Central memory CD4-positive, alpha-beta T cell (primary cell): ENCODE data around the gene TMEM52.
A peak's percentile ranks its signal among the peaks of the same experiment; 100 is the strongest.
"Not testable (repeated sequence)": the region's sequence is repeated elsewhere in the genome, so short reads cannot be mapped to it uniquely, and the experiment has no call there.

Experiments used
- DNase-seq: peaks from one replicate; pipeline ENCODE4 v3.0.0; 2022

TMEM52 gene

DNA sequence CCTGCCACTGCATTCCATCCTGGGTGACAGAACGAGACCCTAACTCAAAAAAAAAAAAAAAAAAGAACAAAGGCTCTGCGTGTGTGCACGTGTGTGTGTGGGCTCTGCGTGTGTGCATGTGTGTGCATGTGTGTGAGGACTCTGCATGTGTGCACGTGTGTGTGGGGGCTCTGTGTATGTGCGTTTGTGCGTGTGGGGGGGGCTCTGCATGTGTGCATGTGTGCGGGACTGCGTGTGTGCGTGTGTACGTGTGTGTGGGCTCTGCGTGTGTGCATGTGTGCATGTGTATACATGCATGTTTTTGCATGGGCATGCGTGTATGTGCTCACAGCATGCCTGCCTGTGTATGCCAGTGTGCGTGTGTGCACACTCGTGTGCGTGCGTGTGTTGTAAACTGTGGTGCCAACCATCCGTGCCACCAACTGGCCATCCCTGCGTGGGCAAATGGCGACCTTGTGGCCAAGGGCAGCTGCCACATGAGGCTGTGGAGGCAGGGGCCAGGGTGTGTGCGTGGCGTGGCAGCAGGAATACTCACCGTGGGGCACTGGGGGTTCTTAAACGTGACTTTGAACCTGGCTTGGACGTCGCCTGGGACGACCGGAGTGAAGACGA is 26.8 kb upstream of the TMEM52 start:
- DNase-seq, result no peak

DNA sequence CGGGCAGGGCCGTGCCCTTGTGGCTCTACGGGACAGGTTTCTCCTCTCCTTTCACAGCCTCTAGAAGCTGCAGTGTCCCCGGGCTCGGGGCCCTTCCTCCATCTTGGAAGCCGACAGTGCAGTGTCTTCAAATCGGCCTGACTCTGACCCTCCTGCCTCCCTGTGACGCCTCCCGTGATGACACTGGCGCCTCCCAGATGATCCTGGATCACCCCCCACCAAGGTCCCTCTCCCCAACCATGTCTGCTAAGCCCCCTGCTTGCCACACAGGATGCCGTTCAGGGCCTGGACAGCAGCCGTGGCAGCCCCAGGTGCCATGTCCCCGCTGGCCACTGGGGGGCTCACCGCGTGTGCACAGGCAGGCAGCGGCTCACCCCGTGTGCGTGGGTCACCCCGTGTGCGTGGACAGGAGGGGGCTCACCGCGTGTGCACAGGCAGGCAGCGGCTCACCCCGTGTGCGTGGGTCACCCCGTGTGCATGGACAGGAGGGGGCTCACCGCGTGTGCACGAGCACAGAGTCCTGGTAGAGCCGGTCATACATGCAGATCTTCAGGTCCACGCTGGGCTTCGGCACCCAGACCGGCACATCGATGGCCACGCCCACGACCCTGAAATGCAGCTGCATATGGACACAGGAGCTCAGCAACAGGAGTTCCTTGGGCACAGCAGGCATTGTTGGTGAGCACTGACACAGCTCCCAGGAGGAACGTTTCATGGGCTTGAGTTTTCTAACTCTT is 24.9 kb upstream of the TMEM52 start:
- peak; percentile 32 for DNase-seq

DNA sequence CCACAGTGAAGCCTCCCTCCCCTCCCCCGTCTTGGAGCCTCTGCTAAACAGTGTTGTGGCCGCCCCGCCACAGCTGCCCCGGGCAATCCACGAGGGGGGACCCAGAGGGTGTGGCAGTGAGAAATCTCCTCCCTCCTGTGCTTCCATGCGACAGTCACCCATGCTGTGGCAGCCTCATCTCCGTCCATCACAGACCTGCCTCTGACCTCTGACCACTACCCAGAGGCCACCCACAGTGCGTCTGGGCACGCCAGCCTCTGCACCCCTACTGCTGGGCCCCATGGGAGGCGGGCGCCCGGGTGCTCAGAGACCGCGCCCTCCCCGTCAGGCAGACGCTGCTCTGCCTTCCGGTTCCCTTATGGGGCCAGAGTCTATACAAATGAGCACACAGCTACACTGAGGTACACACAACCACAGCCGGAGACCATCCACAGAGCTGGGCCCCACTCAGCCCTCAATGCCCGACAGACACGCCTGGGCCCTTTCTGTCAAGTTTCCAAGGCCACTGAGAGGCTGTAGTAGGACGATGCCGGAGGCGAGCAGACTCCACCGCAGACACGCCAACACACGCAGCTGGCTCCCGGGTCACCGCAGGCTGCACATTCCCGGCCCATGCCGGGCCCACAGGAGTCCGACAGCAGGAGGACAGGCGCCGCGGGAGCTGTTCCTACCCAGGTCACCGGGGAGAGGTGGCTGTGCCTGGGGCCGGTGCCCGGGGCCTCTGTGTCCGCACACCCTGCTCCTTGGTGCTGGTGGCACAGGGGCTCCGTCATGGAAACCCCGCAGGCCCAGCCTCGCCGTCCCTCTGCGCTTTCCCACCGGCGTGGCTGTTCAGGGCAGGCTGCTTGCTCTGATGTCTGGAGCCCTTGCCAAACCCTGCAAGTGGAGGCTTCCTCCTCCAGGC is 23.9 kb upstream of the TMEM52 start:
- no peak for DNase-seq

DNA sequence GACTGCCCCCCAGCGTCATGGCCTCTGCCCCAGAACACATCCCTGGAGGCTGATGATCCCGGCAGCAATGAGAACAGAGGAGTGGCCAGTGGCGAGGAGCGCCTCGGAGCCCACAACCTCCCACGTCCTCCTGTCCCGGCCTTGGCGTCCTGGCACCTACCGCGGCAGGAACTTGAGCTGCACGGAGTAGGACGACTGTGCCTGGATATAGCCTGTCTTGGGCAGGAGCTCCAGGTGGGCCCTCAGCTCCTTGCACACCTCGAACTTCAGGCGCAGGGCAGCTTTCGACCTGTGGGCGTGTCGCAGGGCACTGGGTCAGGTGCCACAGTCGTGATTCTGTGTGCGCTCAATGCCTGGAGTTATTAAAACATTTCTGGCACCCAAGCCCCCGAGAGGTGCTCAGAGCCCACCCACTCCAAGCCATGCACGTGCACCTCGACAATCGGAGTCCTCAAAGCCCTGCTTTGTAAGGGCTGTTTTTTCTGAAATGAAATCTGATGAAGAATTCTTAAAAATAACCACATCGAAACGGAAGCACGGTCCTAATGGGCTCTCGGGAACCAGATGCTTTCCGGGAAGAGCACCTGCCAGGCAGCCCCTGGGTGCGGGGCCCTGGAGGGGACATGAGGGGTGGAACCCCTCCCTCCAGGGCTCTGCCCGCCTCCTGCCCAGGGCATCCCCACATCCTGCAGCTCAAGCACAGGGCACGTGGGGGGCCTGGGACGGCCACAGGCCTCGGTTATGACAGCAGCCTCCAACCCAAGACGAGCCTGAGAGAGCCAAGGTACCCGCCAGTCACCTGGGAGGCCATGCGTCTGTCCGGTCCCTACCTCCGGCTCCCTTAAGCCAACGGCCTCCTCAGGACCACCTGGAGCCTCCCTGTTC is 23.0 kb upstream of the TMEM52 start:
- DNase-seq, result no peak

DNA sequence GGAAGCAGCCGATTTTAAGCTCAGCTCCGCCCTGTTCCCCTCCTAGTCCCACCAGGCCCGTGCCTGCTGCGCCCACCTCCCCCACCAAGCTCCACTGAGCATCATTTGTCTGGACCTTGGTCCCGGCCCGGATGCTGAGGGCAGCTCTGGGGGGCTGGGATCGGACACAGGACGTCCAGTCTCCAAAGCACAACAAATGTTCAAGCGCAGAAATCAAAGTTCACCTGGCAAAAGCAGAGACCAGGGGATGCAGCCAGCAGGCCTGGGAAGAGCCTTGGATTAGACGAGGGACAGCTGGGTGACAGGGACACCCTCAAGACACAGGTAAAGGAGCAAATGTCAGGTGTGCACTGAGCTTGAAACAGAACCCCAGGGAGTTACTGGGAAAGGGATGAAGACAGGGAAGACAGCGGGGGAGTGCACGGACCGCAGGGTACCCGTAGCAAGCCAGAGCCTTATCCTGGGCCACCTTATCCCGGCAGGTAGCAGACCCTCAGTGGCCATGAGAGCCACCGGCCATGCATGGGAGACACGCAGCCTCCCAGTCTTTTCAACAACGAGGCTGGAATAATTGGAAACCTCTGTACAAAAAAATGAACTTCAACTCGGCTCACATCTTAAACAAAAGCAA is 22.2 kb upstream of the TMEM52 start:
- DNase-seq, result no peak

DNA sequence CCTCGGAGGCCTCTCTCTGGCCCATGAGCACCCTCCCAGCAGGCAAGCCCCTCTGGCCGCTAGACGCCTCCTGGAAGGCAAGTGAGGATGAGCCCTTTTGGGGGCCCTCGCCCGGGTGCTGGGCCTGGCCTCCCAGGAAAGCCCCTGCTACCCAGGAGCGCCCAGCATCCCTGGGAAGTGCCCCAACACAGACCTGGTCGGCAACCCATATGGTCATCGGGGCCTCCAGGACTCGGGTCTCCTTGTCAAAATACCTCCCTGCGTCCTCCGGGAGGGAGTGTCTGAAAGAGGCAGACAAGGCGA is 21.0 kb upstream of the TMEM52 start:
- no peak for DNase-seq

DNA sequence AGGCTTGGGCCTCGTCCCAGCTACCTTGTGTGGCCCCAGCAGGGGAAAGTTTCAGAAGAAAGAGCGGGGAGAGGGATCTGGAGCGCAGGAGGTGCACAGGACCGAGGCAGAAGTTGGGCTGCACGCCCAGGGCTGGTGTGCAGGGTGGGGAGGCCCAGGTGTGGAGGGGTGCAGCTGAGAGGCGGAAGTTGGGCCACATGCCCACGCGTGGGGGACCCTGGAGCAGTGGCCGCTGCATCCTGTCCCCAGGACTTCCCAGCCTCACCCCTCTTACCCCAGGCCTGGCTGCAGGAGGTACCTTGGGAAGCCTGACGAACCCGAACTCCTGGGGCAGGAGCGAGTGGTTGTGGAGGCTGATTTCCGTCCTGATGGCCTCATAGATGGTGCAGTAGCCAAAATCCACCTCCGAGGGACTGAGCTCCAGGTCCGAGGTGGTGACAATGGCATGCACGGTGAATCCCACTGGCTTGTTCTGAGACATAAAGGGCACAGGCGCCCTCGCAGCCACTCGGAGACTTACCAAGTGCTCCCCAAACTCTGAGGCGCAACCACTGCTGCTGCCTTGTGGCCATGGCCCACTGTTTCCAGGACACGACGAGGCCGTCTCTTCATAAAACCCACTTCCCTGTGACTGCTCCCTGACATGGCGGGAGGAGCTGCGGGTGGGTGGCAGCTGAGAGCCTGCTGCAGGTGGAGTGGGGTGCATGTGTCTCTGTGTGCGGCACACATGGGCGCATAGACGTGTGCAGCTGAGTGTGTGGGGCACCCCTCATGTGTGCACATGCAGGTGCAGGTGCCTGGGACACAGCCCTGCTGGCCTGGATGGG is 20.4 kb upstream of the TMEM52 start:
- no peak for DNase-seq

DNA sequence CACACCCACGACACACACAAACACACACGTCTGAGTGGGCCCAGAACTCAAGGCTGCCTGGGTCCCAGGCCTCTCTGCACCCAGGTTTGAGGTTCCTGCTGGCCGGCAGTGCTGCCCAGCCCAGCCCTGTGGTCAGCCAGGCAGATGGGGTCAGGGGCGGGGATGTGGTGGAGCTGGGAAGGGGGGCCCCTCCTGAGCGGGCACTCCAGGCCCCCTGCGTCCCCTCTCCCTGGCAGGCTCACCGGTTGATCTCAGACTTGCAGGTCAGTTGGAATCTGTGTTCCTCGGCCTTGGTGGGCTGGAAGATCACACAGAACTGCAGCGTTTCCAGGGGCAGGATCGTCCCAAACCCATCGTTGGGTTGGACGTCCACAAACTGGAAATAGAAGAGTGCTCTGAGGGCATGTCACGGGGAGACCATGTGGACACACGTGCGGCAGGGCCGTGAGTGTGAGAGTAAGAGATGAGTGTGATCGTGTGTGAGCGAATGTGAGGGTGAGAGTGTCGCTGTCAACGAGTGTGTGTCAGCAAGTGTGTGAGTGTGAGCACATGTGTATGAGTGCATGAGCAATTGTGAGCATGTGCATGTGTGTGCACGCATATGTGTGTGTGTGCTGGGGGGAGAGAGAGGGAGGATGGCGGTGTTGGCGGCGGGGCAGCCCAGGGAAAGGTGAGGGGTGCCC is 19.7 kb upstream of the TMEM52 start:
- DNase-seq, result no peak

DNA sequence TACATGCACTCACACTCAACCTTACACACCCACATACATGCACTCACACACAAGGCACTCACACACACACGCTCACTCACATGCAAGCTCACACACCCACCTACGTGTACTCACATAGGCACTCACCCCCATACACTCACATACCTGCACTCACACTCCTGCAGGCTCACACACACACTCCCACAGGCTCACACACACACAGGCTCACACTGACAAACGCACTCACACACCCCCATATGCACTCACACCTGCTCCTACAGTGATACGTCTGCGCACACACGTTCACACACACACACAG is 19.1 kb upstream of the TMEM52 start:
- no peak for DNase-seq

DNA sequence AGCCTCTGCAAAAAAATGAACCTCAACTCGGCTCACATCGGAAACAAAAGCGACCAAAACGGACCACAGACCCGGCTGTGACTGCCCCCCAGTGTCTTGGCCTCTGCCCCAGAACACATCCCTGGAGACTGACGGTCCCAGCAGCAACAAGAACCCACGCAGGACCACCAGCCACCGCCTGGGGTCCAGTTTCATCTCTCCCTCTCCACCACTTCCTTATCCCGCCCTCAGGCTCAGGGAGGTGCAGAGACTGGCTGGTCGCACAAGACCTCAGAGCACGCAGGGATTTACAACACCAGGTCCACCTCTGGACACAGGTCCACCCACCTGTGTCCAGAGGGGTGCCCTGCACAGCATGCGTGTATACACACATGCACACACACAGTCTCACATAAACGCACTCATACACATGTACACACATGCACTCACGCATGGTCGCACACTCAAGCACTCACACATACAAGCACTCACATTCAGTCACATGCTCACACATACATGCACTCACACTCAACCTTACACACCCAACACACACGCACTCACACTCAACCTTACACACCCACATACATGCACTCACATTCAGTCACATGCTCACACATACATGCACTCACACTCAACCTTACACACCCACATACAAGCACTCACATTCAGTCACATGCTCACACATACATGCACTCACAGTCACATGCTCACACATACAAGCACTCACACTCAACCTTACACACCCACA is 18.6 kb upstream of the TMEM52 start:
- DNase-seq, result no peak

DNA sequence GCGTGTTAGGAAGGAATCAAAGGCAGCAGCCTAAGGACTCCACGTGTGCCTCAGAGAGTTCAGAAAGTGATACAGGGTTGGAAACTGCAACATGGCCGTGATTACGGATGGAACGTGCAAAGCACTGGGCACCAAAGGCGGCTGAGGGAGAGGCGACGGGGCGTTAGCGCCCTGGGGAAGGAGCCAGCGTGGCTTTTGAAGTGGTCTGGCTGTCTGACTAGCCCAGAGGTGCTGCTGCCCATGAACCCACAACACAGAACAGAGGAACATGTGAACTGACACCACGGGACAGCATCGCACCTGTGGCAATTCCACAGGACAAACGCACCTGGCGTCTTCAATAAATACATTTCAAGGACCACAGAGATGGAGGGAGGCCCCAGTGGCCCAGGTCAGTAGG is 18.0 kb upstream of the TMEM52 start:
- DNase-seq, result no peak

DNA sequence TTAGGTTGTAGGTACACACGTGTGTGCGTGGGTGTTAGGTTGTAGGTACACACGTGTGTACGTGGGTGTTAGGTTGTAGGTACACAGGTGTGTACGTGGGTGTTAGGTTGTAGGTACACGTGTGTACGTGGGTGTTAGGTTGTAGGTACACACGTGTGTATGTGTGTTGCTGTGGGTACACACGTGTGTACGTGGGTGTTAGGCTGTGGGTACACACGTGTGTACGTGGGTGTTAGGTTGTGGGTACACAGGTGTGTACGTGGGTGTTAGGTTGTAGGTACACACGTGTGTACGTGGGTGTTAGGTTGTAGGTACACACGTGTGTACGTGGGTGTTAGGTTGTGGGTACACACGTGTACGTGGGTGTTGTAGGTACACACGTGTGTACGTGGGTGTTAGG is 15.8 kb upstream of the TMEM52 start:
- not testable (repeated sequence) for DNase-seq

DNA sequence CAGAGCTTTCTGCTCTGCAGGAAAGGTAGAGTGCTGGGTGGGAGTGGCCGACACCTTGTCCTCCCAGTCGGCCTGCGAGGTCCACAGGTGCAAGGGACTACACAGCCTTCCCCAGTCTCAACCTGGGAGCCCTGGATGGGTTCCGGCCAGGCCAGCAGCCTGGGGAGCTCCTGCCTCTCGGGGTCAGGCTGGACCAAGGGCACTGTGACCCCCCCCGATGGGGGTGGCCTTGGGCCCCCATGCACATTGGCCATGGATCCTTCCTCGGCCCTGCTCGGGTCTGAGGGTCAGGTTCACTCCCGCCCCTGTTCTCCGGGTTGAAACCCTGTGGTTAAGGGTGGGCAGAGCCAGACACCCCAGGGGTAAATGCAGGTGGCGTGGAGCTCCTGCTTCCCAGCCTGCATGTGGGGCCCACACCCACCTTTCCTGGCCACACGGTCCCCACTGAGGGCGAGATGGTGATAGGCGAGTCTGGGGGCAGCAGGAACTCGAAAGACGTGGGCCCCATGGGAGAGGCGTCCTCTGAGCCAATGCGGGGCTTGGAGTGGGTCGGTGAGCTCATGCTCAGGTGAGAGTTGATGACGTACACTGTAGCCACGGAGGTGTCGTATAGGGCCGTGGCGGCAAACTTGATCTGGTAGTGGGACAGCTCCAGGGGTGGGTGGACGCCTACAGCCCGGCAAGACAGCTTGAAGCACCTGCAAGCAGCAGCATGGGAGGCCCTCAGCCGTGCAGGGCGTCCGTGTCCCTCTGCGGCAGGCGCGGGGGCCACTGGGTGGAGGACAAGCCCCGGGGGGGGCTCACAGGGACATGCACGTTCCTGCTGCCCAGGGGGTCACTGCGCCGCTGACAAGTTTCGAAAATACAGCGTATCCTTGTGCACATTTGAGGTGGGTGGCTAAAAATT is 10.8 kb upstream of the TMEM52 start:
- no peak for DNase-seq

DNA sequence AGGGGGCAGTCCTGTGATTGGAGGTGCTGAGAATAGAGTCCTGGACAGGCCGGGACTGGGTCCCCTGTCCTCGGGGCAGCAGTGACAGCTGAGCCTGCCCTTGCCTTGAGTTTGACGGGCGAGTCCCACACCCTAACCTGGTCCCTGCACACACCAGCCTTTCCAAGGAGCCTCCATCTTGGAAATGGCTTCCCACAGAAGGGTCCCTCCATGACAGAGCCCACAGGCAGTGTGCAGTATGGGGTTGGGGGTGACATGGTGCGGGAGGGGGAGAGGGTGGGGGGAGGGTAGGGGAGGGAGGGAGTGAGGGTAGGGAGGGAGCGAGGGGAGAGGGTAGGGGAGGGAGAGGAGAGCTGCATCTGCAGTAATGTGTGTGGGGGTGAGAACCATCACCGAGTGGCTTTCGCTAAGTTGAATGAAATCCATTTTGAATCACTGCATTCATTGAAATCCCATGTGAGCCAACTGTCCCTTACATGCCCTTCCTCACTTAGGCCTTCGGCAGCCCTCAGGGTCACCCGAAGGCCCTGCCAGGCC is 10.1 kb upstream of the TMEM52 start:
- DNase-seq, result no peak

DNA sequence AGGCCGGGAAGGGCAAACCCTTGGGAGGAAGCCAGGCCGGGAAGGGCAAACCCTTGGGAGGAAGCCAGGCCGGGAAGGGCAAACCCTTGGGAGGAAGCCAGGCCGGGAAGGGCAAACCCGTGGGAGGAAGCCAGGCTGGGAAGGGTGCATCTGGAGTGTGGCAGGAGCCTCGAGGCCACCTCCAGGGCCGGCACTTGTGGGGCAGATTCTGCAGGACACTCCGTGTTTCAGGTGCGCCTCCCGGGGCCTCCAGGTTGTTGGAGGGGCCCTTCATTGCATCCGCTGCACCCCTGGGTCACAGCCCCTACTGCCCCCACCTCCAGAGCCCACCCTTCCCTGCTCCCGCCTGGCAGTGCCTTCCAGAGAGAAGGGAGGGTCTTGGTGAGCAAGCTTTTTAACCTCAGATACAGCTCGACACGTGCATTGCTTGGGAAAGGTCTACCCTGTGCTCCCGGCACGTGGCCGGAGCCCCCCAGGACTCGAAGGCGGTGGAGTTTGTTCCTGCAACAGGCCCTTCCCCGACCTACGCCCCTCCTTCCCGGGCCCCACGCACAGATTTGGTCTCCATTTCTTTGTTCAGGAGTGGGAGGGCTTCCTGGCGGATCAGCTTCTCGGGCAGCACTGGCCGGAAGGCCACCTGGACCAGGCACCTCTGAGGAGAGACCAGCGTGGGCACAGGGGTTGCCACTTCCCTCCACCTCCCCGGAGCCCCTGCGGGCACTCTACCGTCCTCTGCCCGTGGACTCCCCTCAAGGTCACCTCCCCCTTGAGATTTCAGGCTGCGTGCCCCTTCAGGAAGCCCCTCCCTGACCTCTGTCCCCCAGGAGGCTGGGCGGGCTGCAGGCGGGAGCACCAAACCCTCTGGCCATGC is 9.4 kb upstream of the TMEM52 start:
- no peak for DNase-seq

DNA sequence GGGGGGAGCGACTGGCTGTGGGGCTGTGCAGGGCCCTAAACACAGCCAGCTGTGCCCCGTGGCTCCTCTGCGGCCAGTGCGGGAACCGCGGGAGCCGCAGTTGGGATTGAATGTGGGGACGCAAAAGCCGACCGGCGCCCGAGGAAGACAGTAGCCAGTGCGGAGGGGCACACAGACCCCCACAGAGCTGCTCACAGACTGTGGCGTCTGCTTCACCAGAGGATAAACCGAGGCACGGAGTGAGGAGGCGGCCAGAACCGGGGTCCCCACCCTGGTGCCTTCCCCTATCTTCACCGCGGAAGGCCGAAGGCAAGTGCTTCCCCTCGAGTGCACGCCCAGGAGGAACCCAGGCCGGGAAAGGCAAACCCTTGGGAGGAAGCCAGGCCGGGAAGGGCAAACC is 8.7 kb upstream of the TMEM52 start:
- no peak for DNase-seq

DNA sequence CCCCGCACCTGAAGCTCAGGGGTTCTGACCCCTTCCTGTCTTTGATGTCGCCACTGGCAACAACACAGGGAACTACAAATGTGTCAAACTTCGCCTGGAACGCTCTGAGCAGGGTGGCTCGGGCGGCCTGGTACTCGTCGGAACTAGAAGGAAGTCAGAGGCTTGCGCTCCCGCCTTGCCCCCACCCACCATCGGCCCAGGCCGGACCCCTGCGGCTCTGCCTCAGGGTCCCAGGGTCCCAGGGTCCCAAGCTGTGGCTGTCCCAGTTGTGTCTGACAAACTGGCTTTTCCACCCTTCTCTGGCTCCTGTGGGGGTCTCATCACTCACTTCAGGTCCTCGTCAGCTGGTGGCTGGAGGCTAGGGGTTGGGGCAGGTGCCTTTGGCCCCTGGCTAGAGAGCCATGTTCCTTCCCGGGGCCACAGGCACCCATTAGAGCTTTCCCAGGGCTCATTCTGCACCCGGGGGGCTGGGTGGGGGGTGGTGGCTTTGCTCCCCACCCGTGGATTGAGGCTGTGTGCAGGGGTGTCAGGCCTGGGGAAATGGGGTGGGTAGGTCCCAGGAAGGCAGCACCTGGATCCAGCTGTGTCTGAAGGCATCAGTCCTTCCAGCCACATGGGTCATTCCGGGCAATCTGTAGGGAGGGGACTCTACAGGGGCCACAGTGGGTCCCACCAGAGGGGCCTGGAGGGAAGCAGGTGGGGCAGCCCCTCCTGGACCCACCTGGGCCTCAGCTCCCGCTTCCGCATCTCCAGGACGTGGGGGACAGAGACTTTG is 8.0 kb upstream of the TMEM52 start:
- DNase-seq, result no peak
